Ecto neural progenitor cell (in vitro differentiated cells): ENCODE results near the gene FAM13A.
"Not testable (repeated sequence)": the region's sequence is repeated elsewhere in the genome, so short reads cannot be mapped to it uniquely, and the experiment has no call there.

ENCODE experiments used
- DNase-seq: peaks from one replicate; pipeline ENCODE4 v3.0.0-alpha.2; 2018; ENCODE audit warnings: low spot score

FAM13A gene

DNA sequence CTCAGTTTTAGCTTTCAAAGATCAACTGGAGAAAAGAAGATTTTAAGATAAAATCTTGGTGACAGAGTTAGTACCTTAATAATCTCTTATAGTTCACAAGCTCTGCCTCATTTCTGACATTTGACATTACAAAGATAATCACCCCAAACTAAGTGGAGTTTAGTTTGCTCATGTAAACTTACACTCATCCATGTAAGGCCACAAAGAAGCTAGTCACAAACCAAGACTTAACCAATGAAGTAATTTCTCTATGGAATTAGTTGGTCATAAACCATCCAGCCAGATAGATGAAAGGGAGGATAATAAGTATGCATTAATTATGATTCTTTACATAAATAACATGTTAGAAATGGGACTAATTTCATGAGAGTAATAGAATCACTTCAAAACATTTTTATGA lies 159.2 kb downstream of the FAM13A start:
- DNase-seq = no peak

DNA sequence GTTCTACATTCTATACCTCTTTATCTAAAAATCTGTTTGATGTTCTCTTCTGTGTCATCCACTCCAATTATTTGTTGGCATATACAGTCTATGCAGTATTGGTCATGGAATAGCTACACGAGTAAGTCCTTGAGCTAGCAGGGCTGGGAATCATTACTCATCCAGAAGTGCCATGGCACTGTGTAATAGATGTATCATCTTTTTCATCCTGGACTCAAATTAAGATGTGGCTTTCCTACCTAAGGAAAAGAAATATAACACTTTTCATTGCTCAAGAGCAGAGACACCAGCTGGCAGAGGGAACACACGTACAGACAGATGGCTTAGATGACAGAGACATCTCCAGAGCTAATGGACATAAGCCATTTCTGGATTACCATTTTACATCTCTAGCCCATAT lies 159.8 kb downstream of the FAM13A start:
- no peak for DNase-seq

DNA sequence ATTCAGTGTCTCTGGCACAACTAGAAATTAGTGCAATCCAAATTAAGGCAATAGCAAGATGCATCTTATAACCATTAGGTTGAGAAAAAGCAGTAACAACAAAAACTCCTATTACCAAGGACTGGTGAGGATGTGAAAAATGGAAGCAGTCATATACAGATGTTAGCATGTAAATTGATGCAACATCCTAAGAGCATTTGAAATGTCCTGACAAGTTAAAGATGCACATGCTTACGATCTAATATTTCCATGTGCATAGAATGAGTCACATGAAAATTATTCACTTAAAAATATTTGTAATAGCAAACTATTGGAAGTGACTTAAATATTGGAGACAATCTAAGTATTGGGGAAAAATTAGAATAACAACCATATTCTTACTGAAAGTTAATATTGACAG lies 163.0 kb downstream of the FAM13A start:
- no peak for DNase-seq

DNA sequence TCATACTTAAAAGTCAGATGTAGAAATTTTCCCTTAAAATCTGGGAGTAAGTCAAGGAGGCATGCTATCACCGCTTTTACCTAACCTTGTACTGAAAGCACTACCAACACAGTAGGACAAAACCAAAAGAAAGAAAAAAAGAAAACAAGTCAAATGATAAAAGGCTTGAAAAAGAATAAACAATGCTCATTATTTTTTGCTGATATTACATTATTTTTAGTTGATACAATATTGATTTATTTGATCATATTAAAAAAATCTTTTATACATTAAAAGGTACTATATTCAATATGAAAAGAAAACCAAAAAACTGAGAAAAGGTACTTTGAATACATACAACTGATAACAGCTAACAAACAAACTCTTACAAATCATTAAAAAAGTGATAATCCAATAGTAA lies 164.3 kb downstream of the FAM13A start:
- no peak for DNase-seq

DNA sequence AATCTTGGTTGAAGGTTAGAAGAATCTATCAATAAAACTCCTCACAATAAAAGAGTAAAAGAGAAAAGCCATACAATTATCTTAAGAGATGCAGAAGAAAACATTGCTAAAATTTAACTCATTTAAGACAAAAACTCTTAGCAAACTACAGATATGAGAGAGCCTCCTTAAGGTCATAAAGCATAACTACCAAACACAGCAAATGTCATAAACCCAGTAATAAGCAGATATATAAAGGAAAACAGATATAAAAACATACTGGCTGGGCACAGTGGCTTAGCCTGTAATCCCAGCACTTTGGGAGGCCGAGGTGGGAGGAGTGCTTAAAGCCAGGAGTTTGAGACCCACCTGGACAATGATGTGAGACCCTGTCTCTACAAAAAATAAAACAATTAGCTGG lies 165.3 kb downstream of the FAM13A start:
- no peak for DNase-seq

DNA sequence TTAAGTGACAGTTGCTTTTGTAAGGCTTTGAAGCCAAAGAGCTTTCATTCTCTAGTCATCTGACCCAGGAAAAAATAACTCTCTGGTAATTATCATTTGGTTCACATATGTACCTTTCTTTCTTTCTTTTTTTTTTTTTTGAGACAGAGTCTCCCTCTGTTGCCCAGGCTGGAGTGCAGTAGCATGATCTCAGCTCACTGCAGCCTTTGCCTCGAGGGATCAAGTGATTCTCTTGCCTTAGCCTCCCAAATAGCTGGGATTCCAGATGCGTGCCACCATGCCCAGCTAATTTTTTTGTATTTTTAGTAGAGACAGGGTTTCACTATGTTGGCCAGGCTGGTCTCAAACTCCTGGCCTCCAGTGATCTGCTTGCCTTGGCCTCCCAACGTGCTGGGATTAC lies 169.6 kb downstream of the FAM13A start:
- not testable (repeated sequence) for DNase-seq

DNA sequence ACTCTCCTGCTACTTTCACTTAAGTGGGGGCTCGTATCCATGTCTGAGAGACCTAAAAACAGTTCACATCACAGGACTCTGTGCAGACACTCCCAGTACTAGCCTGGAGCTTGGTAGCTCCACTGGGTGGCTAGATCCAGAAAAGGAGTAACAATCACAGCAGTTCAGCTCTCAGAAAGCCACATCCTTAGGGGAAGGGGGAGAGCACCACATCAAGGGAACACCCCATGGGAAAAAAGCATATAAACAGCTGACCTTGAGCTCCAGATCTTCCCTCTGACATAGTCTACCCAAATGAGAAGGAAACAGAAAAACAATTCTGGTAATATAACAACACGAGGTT lies 175.8 kb downstream of the FAM13A start:
- no peak for DNase-seq

DNA sequence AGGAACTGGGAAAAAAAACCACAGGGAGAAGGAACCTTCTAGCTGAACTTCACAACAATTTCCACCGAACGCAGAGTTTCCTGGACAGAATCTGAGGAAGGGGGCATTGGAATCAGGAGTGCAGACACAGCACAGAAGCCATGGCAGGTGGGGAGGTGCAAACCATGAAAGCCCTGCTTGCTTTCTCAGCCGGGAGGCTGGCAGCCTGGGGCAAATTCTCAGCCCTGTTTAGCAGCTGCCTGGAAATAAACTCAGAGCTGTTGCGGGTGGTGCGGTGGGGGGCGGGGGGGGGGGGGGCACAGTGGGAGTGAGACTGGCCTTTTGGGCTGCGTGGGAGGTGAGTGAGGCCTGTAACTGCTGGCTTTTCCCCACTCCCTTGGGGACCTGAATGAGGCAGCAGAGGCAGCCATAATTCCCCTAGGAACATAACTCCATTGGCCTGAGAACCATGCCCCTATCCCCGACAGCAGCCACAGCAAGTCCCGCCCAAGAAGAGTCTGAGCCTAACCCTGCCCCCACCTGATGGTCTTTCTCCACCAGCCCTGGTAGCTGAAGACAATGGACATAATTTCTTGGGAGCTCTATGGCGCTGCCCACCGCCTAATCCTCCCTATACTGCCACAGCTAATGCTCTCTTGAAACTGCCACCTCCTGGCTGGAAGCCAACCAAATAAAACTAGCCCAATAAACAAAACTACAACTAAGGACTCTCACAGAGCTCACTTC lies 176.3 kb downstream of the FAM13A start:
- DNase-seq = peak; percentile 49

DNA sequence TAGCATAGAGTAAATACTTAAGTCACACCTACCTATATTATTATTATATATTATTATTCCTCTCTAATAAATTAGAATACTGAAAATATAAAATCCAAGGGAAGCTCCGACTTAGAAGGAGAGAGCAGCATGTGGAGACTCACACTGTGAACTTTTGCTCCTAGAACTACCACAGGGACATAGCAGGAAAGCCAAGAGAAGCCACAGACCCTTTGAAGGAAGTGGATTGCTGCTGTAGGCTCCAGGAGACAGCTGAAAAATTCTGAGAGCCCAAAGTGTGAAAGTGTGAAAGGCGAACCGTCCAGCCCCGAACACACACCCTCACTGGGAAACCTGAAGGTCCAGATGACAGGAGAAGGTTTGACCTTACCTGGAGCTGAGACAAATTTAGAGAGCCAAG lies 177.0 kb downstream of the FAM13A start:
- DNase-seq = no peak

DNA sequence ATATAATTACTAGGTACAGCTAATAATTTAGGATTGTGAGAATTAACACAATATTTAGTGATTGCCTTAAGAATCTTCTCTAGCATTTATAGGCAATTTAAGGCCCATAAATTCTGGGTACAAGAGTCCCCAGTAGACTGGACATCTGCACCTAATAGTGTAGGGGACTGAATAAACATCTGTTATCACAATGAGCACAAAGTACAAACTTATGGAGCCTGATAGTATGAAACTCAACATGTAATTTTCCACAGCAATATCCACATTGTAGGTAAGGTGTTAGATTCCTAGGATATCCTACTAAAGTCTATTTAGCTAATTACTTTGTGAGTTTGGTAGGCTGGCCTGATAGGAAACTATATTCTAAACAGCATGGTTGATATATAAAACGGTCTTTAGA lies 178.3 kb downstream of the FAM13A start:
- no peak for DNase-seq

DNA sequence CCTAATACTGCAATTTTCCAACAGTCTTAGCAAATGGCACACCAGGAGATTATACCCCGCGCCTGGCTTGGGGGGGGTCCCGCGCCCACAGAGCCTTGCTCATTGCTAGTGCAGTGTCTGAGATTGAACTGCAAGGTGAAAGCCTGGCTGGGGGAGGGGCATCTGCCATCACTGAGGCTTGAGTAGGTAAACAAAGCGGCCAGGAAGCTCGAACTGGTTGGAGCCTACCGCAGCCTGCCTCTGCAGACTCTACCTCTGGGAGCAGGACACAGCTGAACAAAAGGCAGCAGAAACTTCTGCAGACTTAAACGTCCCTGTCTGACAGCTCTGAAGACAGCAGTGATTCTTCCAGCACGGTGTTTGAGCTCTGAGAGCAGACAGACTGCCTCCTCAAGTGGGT lies 186.6 kb downstream of the FAM13A start:
- DNase-seq = no peak

DNA sequence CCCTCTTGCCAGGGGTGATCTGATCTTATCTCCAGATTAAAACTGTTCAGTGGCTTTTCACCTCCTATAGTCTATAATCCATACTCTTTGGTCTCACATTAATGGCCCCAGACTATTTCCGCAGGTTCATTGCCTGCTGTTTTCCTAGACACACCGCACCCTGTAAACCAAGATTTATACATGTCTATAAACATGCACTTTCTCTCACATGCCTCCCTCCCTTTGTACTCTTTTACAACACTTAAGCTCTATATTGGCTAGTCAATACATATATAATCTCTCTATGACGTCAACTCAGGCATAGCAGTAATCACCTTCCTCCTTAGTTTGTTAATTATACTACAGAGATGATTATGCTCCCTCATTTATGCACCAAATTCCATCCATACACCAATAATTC lies 188.5 kb downstream of the FAM13A start:
- DNase-seq = no peak

DNA sequence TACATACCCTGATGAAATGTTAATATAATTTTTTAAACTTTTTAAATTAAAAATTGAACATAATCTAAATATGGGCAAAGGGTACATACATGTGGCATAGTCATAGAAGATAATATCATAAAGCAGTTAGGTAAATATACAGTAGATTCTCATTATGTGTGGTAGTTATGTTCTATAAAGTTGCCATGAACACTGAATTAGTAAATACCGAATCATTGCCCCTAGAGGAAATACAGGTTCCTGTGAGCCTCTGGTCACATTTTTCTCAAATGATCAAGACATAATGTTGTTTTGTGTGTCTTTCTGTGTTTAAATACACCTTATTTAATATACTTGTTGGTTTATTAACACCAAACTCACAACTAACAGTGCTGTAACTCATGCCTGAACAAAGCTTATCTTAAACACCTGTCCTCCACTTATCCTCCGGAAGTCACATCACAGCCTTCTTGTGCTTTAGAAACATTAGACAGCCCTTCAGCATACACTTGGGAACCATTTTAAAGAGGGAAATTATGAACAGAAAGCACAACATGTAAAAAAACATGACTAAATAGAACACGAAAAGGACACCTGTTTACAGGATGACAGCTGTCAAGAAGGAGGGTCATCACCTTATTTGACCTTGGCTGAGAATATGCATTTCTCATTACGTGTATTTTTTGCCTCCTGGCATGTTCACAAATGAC lies 190.0 kb downstream of the FAM13A start:
- no peak for DNase-seq

DNA sequence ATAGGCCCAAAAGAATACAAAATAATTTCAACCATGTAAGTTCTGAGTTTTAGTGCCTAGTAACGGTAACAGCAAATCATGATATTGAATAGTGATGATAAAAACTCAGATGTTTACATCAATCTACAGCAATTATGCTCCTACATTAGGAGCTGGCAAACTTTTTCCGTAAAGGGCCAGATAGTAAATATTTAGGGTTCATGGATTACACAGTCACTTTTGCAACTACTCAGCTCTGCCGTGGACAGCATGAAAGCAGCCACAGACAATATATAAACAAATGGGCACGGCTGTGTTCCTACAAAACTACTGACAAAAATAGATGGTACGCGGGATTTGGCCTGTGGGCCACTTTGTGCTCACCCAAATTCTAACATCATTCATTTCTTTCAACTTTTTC lies 191.5 kb downstream of the FAM13A start:
- no peak for DNase-seq

DNA sequence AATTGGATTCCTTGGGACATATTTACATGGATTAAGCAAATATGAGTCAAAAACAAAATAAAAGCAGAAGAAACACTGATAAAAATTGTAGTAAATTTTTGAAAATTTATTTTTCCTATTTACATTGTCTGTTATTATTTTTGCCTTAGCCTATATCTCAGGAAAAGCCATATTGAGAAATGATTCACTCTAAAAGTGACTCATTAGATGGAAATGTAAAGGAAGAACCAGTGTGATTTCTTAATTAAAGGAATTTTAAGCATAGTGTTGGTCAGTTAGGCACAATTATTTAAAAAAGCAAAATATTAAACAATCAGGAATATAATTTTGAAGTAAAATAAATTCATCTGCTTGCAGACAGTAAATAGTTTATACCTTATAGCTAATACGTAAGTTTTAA lies 191.9 kb downstream of the FAM13A start:
- no peak for DNase-seq

DNA sequence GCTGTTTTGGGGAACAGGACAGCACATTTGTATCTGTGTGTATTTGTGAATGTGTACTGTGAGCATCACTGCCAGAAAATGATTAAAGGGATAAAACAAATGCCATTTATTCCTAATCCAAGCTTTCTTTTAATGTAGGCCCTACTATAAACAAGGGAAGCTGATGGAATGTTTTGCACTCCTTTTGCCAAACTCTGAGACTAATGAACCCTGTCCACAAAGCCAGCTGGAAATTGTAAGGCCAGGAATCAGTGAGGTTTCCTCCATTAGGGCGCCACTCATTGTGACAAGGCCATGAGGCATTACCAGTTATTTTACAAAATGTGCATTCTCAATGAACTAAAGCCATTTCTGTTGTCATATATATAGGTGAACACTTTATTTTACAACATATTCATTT lies 196.4 kb downstream of the FAM13A start:
- DNase-seq = no peak

DNA sequence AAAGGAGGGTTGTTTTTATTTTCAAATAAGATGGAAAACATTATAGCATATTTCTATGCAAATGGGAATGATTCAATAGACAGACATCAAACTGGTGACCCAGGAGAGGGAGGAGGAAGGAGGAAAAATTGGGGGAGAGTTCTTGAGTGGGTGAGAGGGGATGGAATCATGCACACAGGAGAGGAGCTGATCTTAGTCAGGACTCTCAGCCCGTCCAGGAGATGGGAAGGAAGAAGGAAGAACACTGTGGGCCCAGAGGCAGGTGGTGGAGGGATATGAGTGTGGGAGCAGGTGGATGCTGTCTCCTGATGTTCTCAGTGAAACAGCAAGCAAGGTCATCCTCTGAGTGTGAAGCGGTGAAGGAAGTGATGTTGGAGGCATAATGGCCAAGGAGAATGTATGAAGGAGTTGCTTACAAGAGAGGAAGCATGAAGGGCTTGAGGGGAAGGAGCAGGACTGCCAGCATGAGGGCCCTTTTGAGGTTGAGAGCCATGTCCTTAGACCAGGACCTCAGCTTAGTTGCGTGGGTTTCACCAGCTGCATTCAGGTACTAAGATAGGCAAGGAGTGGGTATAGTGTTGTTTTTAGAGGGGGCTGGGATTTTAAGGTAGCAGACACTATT lies 197.7 kb downstream of the FAM13A start:
- DNase-seq = no peak

DNA sequence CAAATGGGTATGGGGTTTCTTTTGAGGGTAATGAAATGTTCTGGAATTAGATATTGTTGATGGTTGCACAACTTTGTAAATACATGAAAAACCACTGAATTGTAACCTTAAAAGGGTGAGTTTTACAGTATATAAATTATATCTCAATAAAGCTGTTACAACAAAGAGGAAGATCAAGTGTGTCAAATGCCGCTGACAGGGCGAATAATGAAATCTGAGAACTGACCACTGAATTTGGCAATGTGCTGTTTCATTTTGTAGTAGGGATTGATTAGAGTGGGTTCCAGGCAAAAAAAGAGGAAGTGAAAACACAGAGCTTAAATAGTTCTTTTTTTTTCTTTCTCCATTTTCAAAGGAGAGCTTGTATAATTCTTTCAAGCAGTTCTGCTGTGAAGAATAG lies 198.2 kb downstream of the FAM13A start:
- no peak for DNase-seq

DNA sequence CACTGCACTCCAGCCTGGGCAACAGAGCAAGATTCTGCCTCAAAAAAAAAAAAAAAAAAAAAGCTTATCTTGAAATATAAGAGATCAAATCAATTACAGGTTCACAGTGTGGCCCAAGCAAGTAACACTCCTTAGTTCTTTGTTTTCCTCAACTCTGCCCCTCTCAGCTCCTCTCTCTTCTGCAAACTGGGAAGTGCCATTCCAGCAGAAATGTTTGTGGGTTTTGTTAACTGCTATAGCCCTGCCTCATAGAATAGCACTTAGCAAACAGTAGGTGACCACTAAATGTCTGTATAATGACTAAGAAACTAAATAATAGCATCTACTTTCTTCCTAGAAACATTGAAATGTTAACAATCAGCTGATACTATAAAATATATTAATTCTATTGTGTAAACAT lies 199.4 kb downstream of the FAM13A start:
- no peak for DNase-seq

DNA sequence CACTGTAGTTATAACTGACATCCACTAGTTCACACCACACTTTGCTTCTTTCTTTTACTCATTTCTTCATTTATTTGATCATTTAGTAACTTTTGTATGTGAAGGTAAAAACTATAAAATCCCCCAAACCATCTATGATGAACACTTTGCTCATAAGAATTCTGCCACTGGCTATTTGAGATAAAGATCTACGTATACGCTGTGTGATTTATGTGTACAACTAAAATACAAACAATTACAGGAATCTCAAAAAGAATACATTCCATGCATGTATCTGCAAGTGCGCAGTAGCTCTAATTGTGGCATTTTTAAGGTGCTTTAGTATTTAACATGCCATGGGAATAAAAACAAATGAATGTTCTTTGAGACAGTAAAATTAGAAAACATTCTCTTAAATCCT lies 202.5 kb downstream of the FAM13A start:
- DNase-seq = no peak

DNA sequence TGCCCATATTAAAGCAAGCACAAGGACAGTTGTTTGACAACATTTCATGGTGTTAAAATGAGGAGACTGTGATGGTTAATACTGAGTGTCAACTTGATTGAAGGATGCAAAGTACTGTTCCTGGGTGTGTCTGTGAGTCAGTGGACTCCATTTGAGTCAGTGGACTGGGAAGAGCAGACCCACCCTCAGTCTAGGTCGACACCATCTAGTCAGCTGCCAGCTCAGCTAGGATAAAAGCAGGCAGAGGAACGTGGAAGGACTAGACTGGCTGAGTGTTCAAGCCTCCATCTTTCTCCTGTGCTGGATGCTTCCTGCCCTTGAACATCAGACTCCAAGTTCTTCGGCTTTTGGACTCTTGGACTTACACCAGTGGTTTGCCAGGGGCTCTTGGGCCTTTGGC lies 203.4 kb downstream of the FAM13A start:
- DNase-seq = not testable (repeated sequence)

DNA sequence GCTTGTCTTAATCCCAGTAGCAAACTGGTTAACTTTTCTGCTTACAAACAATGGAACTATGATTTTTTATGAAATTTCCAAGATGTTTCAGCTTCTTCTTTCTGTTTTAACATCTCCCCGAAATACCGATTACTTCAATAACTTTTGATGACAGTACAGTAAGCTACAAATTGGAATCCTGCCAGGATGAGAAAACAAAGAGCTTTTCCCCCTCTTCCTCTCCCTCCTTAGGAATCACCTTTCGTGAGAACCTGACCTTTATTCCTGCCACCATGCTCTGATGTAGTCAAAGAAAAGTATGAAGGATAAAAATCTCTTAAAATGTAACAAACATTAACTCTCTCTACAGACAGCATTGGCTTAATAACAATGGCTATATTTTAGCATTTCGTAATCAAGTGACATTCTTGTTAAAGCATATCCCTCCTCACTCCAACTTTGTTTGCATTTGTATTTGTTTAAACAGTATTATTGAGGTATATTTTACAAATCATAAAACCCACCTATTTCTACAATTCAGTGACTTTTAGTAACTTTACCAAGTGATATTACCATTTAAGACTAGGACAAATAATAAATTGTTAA lies 210.7 kb downstream of the FAM13A start:
- no peak for DNase-seq

DNA sequence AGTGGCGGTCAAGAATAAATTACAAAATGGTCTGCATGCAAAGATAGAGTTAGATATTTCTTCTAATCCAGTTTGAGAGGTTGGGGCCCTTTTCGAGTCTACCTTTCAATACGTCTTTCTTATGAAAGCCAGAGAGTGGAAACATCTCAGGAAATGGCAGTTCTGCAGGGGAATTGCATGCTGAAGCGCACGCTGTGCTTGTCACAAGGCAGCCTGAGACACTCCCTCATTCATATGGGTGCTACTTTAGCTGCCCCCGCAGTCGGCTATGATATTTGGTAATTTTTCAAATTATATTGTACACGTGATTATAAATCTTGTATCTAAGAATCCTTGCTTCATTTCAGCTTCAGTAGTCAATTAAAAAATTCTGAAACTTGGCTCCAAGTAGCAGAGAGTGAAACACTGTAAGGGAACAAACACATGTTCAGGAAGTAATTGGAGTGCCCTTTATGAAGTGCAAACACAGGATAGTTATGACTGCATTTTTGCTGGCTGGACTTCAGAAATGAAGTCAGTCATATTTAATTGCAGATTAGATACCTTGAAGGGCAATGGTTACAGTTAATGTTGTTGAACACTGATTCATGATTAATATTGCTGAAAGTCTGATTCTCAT lies 213.8 kb downstream of the FAM13A start:
- no peak for DNase-seq
